ENCODE results near the gene SLC10A2.

Gene SLC10A2

DNA sequence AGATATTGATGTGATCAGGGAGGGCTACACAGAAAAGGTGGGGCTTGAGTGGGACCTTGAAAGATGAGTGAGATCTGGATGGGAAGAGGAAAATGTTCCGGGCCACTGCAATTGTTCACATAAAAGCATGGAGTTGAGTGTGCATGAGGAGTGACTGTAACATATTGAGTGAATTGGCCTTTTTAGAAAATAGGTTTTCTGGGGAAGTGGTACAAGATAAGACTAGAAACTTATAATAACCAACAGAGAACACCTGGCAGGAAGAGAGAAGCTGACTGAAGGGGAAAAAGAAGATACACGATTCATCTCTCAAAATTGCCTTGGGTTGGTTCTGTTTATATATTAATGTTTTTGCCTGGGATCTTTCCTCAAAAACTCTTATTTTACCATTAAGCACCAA lies 32.2 kb downstream of the SLC10A2 start:
- H3K9me2 ChIP-seq (replicated peaks; ENCODE audit: insufficient read depth, low read length): no peaks in the 10 kb centered on the region
- peaks cover 66% of the 10 kb centered on the region for H3F3A ChIP-seq (ENCODE audit: insufficient read depth)
- peak overlapping the region; percentile 97 for H3K27ac ChIP-seq (ENCODE audit: low read depth, low read length)
- H2AFZ ChIP-seq (ENCODE audit: low read depth, low read length, severe bottlenecking): peak overlapping the region; percentile 28
- peak overlapping the region; percentile 38 for H3K4me3 ChIP-seq (ENCODE audit: insufficient read depth, low read length, poor library complexity, severe bottlenecking)
- no peaks in the 10 kb centered on the region for H3K9me3 ChIP-seq (ENCODE audit: insufficient read depth, low read length)
- peak overlapping the region; percentile 45 for H3K9ac ChIP-seq (ENCODE audit: low read length)
- TF ChIP-seq, protein P1, sequence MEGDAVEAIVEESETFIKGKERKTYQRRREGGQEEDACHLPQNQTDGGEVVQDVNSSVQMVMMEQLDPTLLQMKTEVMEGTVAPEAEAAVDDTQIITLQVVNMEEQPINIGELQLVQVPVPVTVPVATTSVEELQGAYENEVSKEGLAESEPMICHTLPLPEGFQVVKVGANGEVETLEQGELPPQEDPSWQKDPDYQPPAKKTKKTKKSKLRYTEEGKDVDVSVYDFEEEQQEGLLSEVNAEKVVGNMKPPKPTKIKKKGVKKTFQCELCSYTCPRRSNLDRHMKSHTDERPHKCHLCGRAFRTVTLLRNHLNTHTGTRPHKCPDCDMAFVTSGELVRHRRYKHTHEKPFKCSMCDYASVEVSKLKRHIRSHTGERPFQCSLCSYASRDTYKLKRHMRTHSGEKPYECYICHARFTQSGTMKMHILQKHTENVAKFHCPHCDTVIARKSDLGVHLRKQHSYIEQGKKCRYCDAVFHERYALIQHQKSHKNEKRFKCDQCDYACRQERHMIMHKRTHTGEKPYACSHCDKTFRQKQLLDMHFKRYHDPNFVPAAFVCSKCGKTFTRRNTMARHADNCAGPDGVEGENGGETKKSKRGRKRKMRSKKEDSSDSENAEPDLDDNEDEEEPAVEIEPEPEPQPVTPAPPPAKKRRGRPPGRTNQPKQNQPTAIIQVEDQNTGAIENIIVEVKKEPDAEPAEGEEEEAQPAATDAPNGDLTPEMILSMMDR (IDR thresholded peaks at IDR 0.05; ENCODE audit: insufficient read depth, low read length, poor library complexity, severe bottlenecking): no peak
- no peak for TF ChIP-seq EZH2phosphoT487 (conservative IDR thresholded peaks at IDR 0.05; ENCODE audit: low read length)
- no peaks in the 10 kb centered on the region for H3K36me3 ChIP-seq (ENCODE audit: low read length)
- H3K4me2 ChIP-seq (ENCODE audit: low read depth, low read length, poor library complexity, severe bottlenecking): peak overlapping the region; percentile 74
- H4K20me1 ChIP-seq (ENCODE audit: low read depth, low read length): no peaks in the 10 kb centered on the region
- no peaks in the 10 kb centered on the region for H3K79me2 ChIP-seq (ENCODE audit: insufficient read depth, low read length)
- no peaks in the 10 kb centered on the region for H3K27me3 ChIP-seq (ENCODE audit: low read length)

DNA sequence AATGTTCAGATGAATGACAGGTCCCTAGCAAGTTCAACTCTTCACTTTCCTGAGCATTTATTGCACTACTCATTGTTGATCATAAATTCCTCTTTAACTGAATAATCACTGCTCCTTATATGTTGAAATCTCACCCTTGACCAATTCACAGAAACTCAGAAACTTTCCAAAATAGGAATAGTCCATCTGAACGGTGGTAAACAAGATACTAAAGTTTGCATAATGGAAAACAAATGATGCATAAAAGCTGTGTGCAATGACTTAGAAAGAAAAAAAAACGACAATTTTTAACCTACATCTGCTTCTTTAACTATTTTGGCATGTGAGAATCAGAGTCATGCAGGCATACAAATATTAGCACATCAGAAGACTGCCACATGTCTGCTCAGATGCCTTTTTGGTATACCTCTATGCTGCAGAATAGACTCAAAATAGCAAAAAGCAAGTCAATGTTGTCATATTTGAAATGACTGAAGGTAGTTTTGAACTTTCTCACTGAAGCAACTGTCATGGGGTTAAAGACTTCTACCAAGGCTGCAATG lies 34.8 kb downstream of the SLC10A2 start:
- H3F3A ChIP-seq (ENCODE audit: insufficient read depth): peaks cover 57% of the 10 kb centered on the region
- TF ChIP-seq, protein P1 (IDR thresholded peaks at IDR 0.05; ENCODE audit: insufficient read depth, low read length, poor library complexity, severe bottlenecking): no peak
- TF ChIP-seq EZH2phosphoT487 (conservative IDR thresholded peaks at IDR 0.05; ENCODE audit: low read length): no peak
- no peaks in the 10 kb centered on the region for H3K27me3 ChIP-seq (ENCODE audit: low read length)
- H3K9me2 ChIP-seq (replicated peaks; ENCODE audit: insufficient read depth, low read length): no peaks in the 10 kb centered on the region
- H3K79me2 ChIP-seq (ENCODE audit: insufficient read depth, low read length): no peaks in the 10 kb centered on the region
- no peaks in the 10 kb centered on the region for H4K20me1 ChIP-seq (ENCODE audit: low read depth, low read length)
- H2AFZ ChIP-seq (ENCODE audit: low read depth, low read length, severe bottlenecking): no peak overlapping the region
- H3K27ac ChIP-seq (ENCODE audit: low read depth, low read length): peak overlapping the region; percentile 97
- peak overlapping the region; percentile 17 for H3K4me3 ChIP-seq (ENCODE audit: insufficient read depth, low read length, poor library complexity, severe bottlenecking)
- peak overlapping the region; percentile 74 for H3K4me2 ChIP-seq (ENCODE audit: low read depth, low read length, poor library complexity, severe bottlenecking)
- H3K9me3 ChIP-seq (ENCODE audit: insufficient read depth, low read length): no peaks in the 10 kb centered on the region
- H3K9ac ChIP-seq (ENCODE audit: low read length): peak overlapping the region; percentile 47
- peaks cover 6% of the 10 kb centered on the region; the same call in 1 of the 2 replicates for H3K36me3 ChIP-seq (ENCODE audit: low read length)

DNA sequence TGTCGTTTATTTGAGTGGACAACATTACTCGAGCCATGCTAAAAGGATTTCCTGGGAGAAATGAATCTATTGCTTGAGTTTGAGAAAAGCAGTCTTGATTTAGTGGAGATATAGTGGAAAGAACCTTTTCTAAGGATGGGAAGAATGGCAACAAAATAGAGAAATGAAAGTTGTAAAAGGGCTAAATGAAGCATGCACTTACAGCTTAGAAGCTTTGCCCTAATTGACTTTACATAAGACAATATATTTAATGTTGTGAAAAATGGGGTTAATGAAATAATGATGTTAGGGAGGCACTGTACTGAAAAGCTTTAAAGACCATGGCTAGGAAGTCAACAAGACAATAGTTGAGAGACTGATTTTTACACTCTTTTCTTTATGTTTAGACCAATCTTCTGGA lies 35.4 kb downstream of the SLC10A2 start:
- no peaks in the 10 kb centered on the region for H3K9me3 ChIP-seq (ENCODE audit: insufficient read depth, low read length)
- H3K9me2 ChIP-seq (replicated peaks; ENCODE audit: insufficient read depth, low read length): no peaks in the 10 kb centered on the region
- TF ChIP-seq, protein P1 (IDR thresholded peaks at IDR 0.05; ENCODE audit: insufficient read depth, low read length, poor library complexity, severe bottlenecking): no peak
- TF ChIP-seq EZH2phosphoT487 (conservative IDR thresholded peaks at IDR 0.05; ENCODE audit: low read length): no peak
- H2AFZ ChIP-seq (ENCODE audit: low read depth, low read length, severe bottlenecking): no peak overlapping the region
- H4K20me1 ChIP-seq (ENCODE audit: low read depth, low read length): no peaks in the 10 kb centered on the region
- peak overlapping the region; percentile 97 for H3K27ac ChIP-seq (ENCODE audit: low read depth, low read length)
- H3F3A ChIP-seq (ENCODE audit: insufficient read depth): peaks cover 51% of the 10 kb centered on the region
- peak overlapping the region; percentile 47 for H3K9ac ChIP-seq (ENCODE audit: low read length)
- H3K4me3 ChIP-seq (ENCODE audit: insufficient read depth, low read length, poor library complexity, severe bottlenecking): peak overlapping the region; percentile 17
- H3K36me3 ChIP-seq (ENCODE audit: low read length): peaks cover 9% of the 10 kb centered on the region; the same call in 1 of the 2 replicates
- H3K79me2 ChIP-seq (ENCODE audit: insufficient read depth, low read length): no peaks in the 10 kb centered on the region
- peak overlapping the region; percentile 74 for H3K4me2 ChIP-seq (ENCODE audit: low read depth, low read length, poor library complexity, severe bottlenecking)
- H3K27me3 ChIP-seq (ENCODE audit: low read length): no peaks in the 10 kb centered on the region

Data from SU-DHL-6 (cell line).